ENCODE measurements around the gene FGFR3.

DNA sequence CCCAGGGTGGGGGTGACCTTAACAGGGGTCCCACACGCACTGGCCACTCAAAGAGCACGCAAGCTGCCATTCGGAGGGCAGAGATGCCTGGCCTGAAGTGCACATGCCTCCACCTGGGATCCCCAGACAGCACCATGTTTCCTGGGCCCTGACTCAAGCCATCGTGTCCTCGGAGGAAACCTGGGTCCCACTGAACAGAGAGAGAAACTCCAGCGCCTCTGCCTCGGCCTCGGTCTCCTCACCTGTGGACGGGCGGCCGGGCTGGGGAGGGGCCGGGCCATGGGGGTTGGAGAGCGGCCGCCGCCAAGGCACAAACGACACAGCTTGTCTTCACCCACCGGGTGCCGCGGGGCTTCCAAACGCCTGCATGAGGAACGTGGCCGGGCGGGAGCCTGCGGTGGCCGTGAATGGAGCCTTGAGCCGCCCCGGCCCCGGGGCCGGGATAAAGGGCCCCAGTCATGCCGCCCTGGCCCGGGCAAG lies 30.0 kb upstream of the FGFR3 start:
- TF ChIP-seq POLR2AphosphoS5 (IDR thresholded peaks at IDR 0.05) = no peak
- no peak for TF ChIP-seq CTCF (IDR thresholded peaks at IDR 0.05)

Measured in upper lobe of left lung (tissue), 4 donors.